ENCODE data around the gene VAMP2.

VAMP2 gene

DNA sequence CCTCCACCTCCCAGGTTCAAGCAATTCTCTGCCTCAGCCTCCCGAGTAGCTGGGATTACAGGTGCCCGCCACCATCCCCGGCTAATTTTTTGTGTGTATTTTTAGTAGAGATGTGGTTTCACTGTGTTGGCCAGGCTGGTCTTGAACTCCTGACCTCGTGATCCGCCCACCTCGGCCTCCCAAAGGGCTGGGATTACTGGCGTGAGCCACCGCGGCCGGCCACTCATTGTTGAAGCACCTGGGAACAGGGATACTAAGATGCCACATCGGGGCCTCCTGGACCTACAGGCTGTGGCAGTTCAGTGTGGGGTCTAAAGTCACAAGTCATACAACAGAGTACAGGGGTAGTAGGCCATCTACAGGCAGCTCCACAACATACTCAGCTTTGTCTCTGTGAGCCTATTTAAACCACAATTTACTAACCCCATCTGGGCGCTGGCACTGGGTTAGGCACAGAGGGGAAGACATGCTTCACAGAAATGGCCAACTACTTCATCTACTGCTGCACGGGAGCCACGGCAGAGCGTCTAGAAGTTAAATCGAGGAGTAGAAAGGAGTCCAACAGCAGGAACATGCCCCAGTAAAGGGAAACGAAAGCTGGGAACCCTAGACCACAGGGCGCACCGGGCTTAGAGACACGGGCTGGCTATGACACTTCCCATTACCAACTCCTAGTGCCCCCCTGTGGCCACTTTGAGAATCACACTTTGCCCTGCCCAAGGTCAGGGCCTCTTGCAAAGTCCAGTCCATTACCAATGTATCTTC lies 4.3 kb downstream of the VAMP2 start:
- H3K4me3 ChIP-seq (ENCODE audit: low read length), result no peak overlapping the region
- TF ChIP-seq, protein P1, sequence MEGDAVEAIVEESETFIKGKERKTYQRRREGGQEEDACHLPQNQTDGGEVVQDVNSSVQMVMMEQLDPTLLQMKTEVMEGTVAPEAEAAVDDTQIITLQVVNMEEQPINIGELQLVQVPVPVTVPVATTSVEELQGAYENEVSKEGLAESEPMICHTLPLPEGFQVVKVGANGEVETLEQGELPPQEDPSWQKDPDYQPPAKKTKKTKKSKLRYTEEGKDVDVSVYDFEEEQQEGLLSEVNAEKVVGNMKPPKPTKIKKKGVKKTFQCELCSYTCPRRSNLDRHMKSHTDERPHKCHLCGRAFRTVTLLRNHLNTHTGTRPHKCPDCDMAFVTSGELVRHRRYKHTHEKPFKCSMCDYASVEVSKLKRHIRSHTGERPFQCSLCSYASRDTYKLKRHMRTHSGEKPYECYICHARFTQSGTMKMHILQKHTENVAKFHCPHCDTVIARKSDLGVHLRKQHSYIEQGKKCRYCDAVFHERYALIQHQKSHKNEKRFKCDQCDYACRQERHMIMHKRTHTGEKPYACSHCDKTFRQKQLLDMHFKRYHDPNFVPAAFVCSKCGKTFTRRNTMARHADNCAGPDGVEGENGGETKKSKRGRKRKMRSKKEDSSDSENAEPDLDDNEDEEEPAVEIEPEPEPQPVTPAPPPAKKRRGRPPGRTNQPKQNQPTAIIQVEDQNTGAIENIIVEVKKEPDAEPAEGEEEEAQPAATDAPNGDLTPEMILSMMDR (IDR thresholded peaks at IDR 0.05; ENCODE audit: insufficient read depth, low read depth, low read length, missing control alignments), result peak; percentile 90
- DNase-seq (ENCODE audit: low read depth), result peak; percentile 84

DNA sequence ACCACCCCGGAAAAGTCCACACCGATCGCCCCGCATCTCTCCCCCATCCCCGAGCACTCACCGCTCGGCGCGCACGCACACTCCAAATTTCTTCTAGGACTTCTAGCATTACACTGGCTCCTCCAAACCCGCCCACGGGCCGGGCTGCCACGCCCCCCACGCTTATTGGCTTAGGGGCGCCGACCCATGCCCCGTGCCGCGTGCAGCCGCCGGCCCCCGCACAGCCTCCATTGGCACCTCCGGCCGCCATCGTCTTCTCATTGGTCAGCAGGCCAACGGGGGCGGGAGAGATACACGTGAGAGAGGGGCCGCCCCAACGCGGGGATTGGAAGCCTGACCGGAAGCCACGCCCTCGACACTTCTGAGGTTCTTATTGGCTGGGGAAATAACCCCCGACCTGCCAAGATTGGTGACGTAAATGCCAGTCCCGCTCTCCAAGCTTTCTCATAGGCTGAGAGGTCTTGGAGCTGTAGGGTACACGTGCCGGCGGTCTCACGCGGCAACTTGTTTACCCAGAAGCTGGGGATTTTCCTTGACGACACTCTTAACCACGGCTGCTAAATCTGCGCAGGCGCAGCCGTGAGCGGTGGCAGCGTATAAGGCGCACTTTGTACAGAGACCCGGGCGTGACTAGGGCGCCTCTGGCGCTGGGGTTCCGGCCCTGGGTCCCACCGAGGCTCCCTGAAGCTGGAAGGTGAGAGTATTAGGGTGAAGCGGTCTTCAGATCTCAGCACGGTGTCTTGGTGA lies 6.3 kb downstream of the VAMP2 start:
- TF ChIP-seq, protein P1 (IDR thresholded peaks at IDR 0.05; ENCODE audit: insufficient read depth, low read depth, low read length, missing control alignments), result no peak
- DNase-seq (ENCODE audit: low read depth), result peak; percentile 100
- H3K4me3 ChIP-seq (ENCODE audit: low read length), result peak overlapping the region; percentile 100

- DNase-seq (ENCODE audit: low read depth), result no peak
- TF ChIP-seq, protein P1 (IDR thresholded peaks at IDR 0.05; ENCODE audit: insufficient read depth, low read depth, low read length, missing control alignments), result no peak
These were observed 6.8 kb downstream of the VAMP2 start for GRCh38 chr17:8155996-8156245.

GRCh38 chr17:8155231-8155995 lies 7.3 kb downstream of the VAMP2 start:
- TF ChIP-seq, protein P1 (IDR thresholded peaks at IDR 0.05; ENCODE audit: insufficient read depth, low read depth, low read length, missing control alignments), result peak; percentile 11
- DNase-seq (ENCODE audit: low read depth), result no peak
- peak overlapping the region; percentile 100 for H3K4me3 ChIP-seq (ENCODE audit: low read length)

More at GRCh38 chr17:8155996-8156245, 6.8 kb downstream of the VAMP2 start:
- H3K4me3 ChIP-seq (ENCODE audit: low read length), result peak overlapping the region; percentile 100

DNA sequence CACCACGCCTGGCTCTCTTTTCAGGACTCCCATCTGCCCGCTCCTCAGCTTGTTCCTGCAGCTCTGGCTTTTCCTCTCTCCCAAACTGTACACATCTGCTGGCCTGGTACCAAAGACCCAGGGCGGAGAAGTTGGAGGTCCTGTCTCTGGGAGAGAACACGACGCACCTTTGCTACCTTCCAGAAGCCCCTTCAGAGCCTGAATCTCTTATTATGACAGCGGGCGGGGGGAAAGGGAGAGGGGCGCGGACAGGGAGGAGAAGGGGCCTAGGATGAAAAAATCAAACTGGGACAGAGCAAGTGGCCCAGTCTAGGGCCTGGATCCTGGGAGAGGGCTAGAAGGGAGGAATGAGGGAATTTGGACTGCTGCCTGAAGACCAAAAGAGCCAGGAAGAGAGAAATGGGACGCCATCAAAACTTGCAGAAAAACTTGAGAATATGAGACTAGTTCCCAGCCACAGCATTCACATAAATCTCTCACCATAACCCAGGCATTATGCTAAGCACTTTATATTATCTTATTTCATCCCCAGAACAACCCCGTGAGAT lies 8.1 kb downstream of the VAMP2 start:
- DNase-seq (ENCODE audit: low read depth), result no peak
- TF ChIP-seq, protein P1 (IDR thresholded peaks at IDR 0.05; ENCODE audit: insufficient read depth, low read depth, low read length, missing control alignments), result no peak
- H3K4me3 ChIP-seq (ENCODE audit: low read length), result peak overlapping the region; percentile 100

GRCh38 chr17:8153957-8154607 lies 8.7 kb downstream of the VAMP2 start:
- TF ChIP-seq, protein P1 (IDR thresholded peaks at IDR 0.05; ENCODE audit: insufficient read depth, low read depth, low read length, missing control alignments), result no peak

More at GRCh38 chr17:8153957-8154607, 8.7 kb downstream of the VAMP2 start:
- H3K4me3 ChIP-seq (ENCODE audit: low read length), result peak overlapping the region; percentile 100
- DNase-seq (ENCODE audit: low read depth), result peak; percentile 98

All from epithelial cell of esophagus (primary cell).